GM23338 (cell line): ENCODE data around the gene RFX8. TPM values are rescaled to one million over a fixed set of nuclear protein-coding genes. Genes with fewer than 3 reads are reported as not detected.
A peak's percentile ranks its signal among the peaks of the same experiment; 100 is the strongest.

Experiments used
- ATAC-seq: fragments of 200-7000 bp; cut with Tn5 transposase; 3 replicates; pipeline ENCODE4 v1.9.1; 2020
- DNase-seq: peaks from one replicate; pipeline ENCODE4 v3.0.0-alpha.2; 2015; ENCODE audit warnings: low spot score
- H2AFZ ChIP-seq: fragments of 200-600 bp; sonication (generic); 2 replicates; pipeline ENCODE4 v1.8.0; 2016; ENCODE audit warnings: antibody characterized with exemption, mild to moderate bottlenecking, moderate library complexity
- H3F3A ChIP-seq: fragments of 200-600 bp; sonication (generic); replicated peaks from 2 replicates; pipeline ENCODE4 v1.8.0; 2017; ENCODE audit warnings: antibody characterized with exemption, mixed run types, low read depth
- H3K27ac ChIP-seq: fragments of 200-600 bp; sonication (generic); 2 replicates; pipeline ENCODE4 v1.6.1; 2016; ENCODE audit warnings: low read depth
- H3K27me3 ChIP-seq: fragments of 200-600 bp; sonication (generic); 2 replicates; pipeline ENCODE4 v1.8.0; 2016; ENCODE audit warnings: mild to moderate bottlenecking, mixed run types, moderate library complexity; ENCODE audit not compliant: insufficient read depth
- H3K36me3 ChIP-seq: fragments of 200-600 bp; sonication (generic); 2 replicates; pipeline ENCODE4 v1.8.0; 2016; ENCODE audit warnings: mild to moderate bottlenecking; ENCODE audit not compliant: insufficient read depth
- H3K4me1 ChIP-seq: fragments of 200-600 bp; sonication (generic); 2 replicates; pipeline ENCODE4 v1.8.0; 2016; ENCODE audit warnings: mild to moderate bottlenecking, moderate library complexity; ENCODE audit not compliant: insufficient read depth
- H3K4me2 ChIP-seq: fragments of 200-600 bp; sonication (generic); 2 replicates; pipeline ENCODE4 v1.7.1; 2017; ENCODE audit warnings: mixed run types
- H3K4me3 ChIP-seq: fragments of 200-600 bp; sonication (generic); 2 replicates; pipeline ENCODE4 v1.6.1; 2016; ENCODE audit warnings: mixed run types
- H3K79me2 ChIP-seq: fragments of 200-600 bp; sonication (generic); replicated peaks from 2 replicates; pipeline ENCODE4 v1.8.0; 2017; ENCODE audit warnings: mild to moderate bottlenecking; ENCODE audit not compliant: insufficient read depth
- H3K9me2 ChIP-seq: fragments of 200-600 bp; sonication (generic); 2 replicates; pipeline ENCODE4 v1.8.0; 2017; ENCODE audit not compliant: insufficient read depth
- H4K20me1 ChIP-seq: fragments of 200-600 bp; sonication (generic); replicated peaks from 2 replicates; pipeline ENCODE4 v1.8.0; 2017; ENCODE audit warnings: mild to moderate bottlenecking; ENCODE audit not compliant: insufficient read depth
- H3K27ac Mint-ChIP-seq: 2 replicates; pipeline ENCODE4 v1.8.0; 2020; ENCODE audit warnings: inconsistent platforms, mild to moderate bottlenecking, moderate library complexity, mixed read lengths
- H3K27me3 Mint-ChIP-seq: 3 replicates; pipeline ENCODE4 v1.8.0; 2022; ENCODE audit warnings: low read depth, mild to moderate bottlenecking, moderate library complexity, mixed read lengths, inconsistent platforms; ENCODE audit not compliant: insufficient read depth, poor library complexity
- H3K36me3 Mint-ChIP-seq: 3 replicates; pipeline ENCODE4 v1.8.0; 2021; ENCODE audit warnings: low read depth, mild to moderate bottlenecking, inconsistent platforms, moderate library complexity, mixed read lengths
- H3K4me1 Mint-ChIP-seq: 3 replicates; pipeline ENCODE4 v1.8.0; 2020; ENCODE audit warnings: mild to moderate bottlenecking, inconsistent platforms, mixed read lengths
- H3K4me3 Mint-ChIP-seq: 3 replicates; pipeline ENCODE4 v1.8.0; 2021; ENCODE audit warnings: moderate library complexity, mild to moderate bottlenecking, inconsistent platforms, mixed read lengths
- H3K9me3 Mint-ChIP-seq: 3 replicates; pipeline ENCODE4 v1.8.0; 2020; ENCODE audit warnings: moderate library complexity, mild to moderate bottlenecking, inconsistent platforms, mixed read lengths
- POLR2AphosphoS5 ChIP-seq: IDR thresholded peaks from 2 replicates; pipeline ENCODE4 v1.6.1; 2016; ENCODE audit warnings: antibody characterized with exemption, low read depth
- ZNF114 ChIP-seq: fragments of 250-450 bp; sonication (Bioruptor Pico); IDR thresholded peaks from 2 replicates; pipeline ENCODE4 v1.5.0; 2020; ENCODE audit warnings: mild to moderate bottlenecking, moderate library complexity
- ZNF331 ChIP-seq: fragments of 250-450 bp; sonication (Bioruptor Pico); IDR thresholded peaks from 2 replicates; pipeline ENCODE4 v1.5.0; 2020; ENCODE audit warnings: low read depth, mild to moderate bottlenecking, moderate library complexity
- ZNF462 ChIP-seq: fragments of 250-450 bp; sonication (Bioruptor Pico); IDR thresholded peaks from 2 replicates; pipeline ENCODE4 v1.5.0; 2020; ENCODE audit warnings: mild to moderate bottlenecking, moderate library complexity
- polyA plus RNA-seq: library from polyadenylated mRNA; unstranded; fragments of >200 nt; fragmentation: Nextera tagmentation; extraction: Ambion mirVana; gene quantifications from 2 replicates; pipeline ENCODE4 v1.2.1, GENCODE V29; 2016
- total RNA-seq: library from RNA; depleted of rRNA; stranded (reverse); fragments of >200 nt; shearing (Covaris generic); gene quantifications from 2 replicates; pipeline ENCODE4 v1.2.3, GENCODE V29; 2014

Gene RFX8
- total and polyA plus RNA-seq, 2 experiments from 2014 or later, result 0.65 to 1.5 TPM

DNA sequence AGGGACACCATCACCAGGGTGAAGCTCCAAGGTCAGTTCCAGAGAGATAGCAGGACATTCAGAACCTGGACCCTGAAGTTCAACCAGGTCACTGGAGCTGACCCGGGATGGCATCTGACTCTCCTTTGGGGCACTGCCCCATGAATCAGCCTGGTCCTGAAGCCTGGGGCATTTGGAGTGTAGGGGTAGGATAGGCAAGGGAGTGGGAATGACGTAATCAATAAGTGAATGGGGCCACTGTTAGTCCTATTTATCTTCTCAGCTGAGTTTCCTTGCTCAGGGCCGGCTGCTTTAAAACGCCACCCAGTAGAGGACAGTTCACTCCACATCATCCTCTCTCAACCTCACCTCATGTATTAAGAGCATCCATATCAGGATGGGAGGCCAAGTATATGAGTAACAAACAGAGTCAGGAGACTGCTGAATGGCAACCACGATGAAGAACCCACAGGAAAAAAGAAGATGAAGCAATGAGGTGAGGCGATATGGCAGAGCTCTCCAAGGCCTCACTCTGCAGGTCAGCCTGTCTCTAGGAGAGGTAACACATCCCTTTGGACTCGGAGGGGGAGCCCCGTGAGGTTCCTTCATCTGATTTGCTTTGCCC lies 1.8 kb upstream of the RFX8 start (continued):
- TF ChIP-seq ZNF462 (no peak), POLR2AphosphoS5 (no peak)

DNA sequence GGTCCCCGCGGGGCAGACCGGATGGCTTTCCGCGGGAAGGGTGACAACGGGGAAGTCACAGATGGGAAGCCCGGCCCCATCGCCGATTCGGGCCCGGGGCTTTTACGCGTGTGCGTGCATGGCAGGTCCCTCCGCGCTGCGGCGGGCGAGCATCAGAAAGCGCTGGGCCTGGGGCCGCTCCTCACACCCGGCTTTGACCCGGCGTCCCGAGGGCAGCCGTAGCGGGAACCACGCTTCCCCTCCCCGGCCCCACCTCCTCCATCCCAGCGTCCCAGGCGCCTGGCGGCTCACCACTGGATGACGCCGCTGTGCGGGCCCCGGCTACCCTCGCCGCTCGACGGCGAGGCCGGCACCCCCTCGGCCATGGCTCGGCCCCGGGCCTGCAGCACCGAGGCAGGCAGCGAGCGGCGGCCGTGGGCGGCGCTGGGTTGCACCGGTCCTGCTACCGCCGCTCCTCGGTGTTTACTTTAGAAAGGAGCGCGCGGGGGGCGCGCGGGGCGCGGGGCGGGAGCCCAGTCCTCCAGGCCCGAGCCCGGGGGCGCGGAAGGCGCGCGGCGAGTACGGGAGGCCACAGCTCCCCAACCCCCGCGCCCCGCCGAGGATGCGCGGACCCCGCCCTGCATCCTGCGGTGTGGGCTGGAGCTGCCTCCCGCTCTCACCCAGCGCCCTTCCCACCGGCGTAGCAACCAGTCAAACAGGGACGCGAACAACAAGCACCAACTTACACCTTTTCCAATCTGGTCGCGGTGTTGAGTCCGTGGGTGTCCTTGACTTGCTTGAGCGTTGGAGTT lies 806 bp downstream of the RFX8 start:
- DNase-seq (peak; percentile 80), ATAC-seq (peak; percentile 88)
- no peaks in the 10 kb centered on the region; the same call in 1 of the 2 replicates for H3K36me3 ChIP-seq
- Mint-ChIP-seq H3K36me3 (no peaks in the 10 kb centered on the region), H3K4me3 (peak overlapping the region; percentile 78), H3K9me3 (no peaks in the 10 kb centered on the region), H3K27ac (no peak overlapping the region), H3K27me3 (peaks cover 12% of the 10 kb centered on the region), H3K4me1 (peaks cover 21% of the 10 kb centered on the region)
- H3K27me3 ChIP-seq, result peaks cover 3% of the 10 kb centered on the region; the same call in 1 of the 2 replicates
- H3K9me2 ChIP-seq, result no peaks in the 10 kb centered on the region
- no peaks in the 10 kb centered on the region for H4K20me1 ChIP-seq
- H3F3A ChIP-seq, result 0 out of 2 replicates have a peak, but pooled peaks cover 7% of the 10 kb centered on the region
- H3K4me2 ChIP-seq, result peak overlapping the region; percentile 72
- H3K4me3 ChIP-seq, result peak overlapping the region; percentile 65
- H3K27ac ChIP-seq, result no peak overlapping the region
- H3K79me2 ChIP-seq, result no peaks in the 10 kb centered on the region
- H2AFZ ChIP-seq, result peak overlapping the region; percentile 60
- peaks cover 20% of the 10 kb centered on the region for H3K4me1 ChIP-seq
- TF ChIP-seq ZNF462 (no peak), ZNF331 (no peak), ZNF114 (CRISPR knock-in tag) (no peak)
